ENCODE results near the gene RPE65. TPM values are rescaled to one million over a fixed set of nuclear protein-coding genes. Genes with fewer than 3 reads are reported as not detected.

RPE65 gene
- total and polyA plus RNA-seq, 2 experiments from 2014 or later = 0.51 to 0.67 TPM

DNA sequence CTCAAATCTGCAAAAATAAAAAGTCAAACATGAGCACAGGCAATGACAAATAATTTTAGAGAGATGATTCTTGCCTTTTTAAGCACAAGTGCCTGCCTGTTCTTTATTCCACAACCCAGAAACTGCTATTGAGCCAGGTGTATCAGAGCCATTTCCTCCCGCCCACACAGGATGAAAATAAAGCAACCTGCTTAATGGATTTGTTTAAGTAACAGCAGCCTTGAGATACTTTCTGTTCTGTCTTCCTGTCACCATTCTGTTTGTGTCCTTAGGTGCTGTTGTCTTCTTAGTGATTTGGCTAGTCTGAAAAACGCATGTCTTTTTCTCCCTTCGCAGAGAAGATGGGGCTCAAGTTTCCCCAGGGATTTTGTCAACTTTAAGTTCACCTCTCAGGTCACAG, 11.4 kb downstream of the RPE65 start:
- H3K4me1 ChIP-seq (ENCODE audit: low read depth) = no peaks in the 10 kb centered on the region
- H3K4me3 ChIP-seq = no peak overlapping the region
- H3K9me3 ChIP-seq (ENCODE audit: low read depth) = no peaks in the 10 kb centered on the region
- H3K27ac ChIP-seq = no peak overlapping the region
- TF ChIP-seq, protein P1, sequence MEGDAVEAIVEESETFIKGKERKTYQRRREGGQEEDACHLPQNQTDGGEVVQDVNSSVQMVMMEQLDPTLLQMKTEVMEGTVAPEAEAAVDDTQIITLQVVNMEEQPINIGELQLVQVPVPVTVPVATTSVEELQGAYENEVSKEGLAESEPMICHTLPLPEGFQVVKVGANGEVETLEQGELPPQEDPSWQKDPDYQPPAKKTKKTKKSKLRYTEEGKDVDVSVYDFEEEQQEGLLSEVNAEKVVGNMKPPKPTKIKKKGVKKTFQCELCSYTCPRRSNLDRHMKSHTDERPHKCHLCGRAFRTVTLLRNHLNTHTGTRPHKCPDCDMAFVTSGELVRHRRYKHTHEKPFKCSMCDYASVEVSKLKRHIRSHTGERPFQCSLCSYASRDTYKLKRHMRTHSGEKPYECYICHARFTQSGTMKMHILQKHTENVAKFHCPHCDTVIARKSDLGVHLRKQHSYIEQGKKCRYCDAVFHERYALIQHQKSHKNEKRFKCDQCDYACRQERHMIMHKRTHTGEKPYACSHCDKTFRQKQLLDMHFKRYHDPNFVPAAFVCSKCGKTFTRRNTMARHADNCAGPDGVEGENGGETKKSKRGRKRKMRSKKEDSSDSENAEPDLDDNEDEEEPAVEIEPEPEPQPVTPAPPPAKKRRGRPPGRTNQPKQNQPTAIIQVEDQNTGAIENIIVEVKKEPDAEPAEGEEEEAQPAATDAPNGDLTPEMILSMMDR (IDR thresholded peaks at IDR 0.05; ENCODE audit: low read depth, low read length) = no peak
- H3K36me3 ChIP-seq = no peaks in the 10 kb centered on the region
- no peak for DNase-seq (ENCODE audit: low read depth in 1 of 2, low spot score in 1 of 2)
- peaks cover 15% of the 10 kb centered on the region for H3K27me3 ChIP-seq

- DNase-seq (ENCODE audit: low read depth in 1 of 2, low spot score in 1 of 2) = no peak
- Histone ChIP-seq H3K4me1 (ENCODE audit: low read depth) (peaks cover 13% of the 10 kb centered on the region), H3K36me3 (no peaks in the 10 kb centered on the region), H3K27ac (no peak overlapping the region), H3K4me3 (no peak overlapping the region), H3K27me3 (no peaks in the 10 kb centered on the region), H3K9me3 (ENCODE audit: low read depth) (no peaks in the 10 kb centered on the region)
- TF ChIP-seq, protein P1 (IDR thresholded peaks at IDR 0.05; ENCODE audit: low read depth, low read length) = no peak
Measured at GRCh38 chr1:68433395-68433794, 16.4 kb downstream of the RPE65 start.

GRCh38 chr1:68431076-68431475, 18.7 kb downstream of the RPE65 start:
- Histone ChIP-seq H3K4me3 (no peak overlapping the region), H3K9me3 (ENCODE audit: low read depth) (no peaks in the 10 kb centered on the region), H3K27me3 (no peaks in the 10 kb centered on the region), H3K36me3 (no peaks in the 10 kb centered on the region), H3K27ac (no peak overlapping the region), H3K4me1 (ENCODE audit: low read depth) (peaks cover 13% of the 10 kb centered on the region)
- TF ChIP-seq, protein P1 (IDR thresholded peaks at IDR 0.05; ENCODE audit: low read depth, low read length) = no peak
- no peak for DNase-seq (ENCODE audit: low read depth in 1 of 2, low spot score in 1 of 2)

DNA sequence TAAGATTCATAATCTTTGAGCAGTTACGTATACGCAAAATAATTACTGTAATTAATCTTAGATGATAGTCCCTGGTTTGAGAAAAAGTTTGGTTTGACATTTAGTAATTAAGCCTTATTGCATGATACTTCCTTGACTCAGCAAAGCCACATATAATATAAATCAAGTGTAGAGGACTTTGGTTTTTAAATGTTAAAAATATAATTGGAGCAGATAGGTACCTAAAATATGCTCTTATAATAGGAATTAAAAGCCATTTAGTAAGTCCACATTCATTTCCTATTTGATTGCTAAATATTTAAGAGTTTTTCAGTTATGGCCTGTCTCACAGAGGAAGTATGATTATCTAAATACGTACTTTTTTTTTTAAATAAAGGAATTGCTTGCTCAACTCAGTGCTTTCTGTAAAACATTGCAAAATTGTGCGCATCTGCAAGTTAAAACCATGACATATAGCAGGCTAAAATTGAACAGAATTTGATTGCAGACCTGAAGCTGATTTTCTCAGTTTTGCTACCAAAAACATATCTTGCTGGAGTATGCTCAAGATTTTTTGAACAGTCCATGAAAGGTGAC, 20.4 kb downstream of the RPE65 start:
- H3K4me3 ChIP-seq = no peak overlapping the region
- no peaks in the 10 kb centered on the region for H3K27me3 ChIP-seq
- peaks cover 13% of the 10 kb centered on the region for H3K4me1 ChIP-seq (ENCODE audit: low read depth)
- TF ChIP-seq, protein P1 (IDR thresholded peaks at IDR 0.05; ENCODE audit: low read depth, low read length) = no peak
- no peaks in the 10 kb centered on the region for H3K36me3 ChIP-seq
- no peak overlapping the region for H3K27ac ChIP-seq
- H3K9me3 ChIP-seq (ENCODE audit: low read depth) = no peaks in the 10 kb centered on the region
- DNase-seq (ENCODE audit: low read depth in 1 of 2, low spot score in 1 of 2) = peak in 1 of 2 donors; percentile 32

DNA sequence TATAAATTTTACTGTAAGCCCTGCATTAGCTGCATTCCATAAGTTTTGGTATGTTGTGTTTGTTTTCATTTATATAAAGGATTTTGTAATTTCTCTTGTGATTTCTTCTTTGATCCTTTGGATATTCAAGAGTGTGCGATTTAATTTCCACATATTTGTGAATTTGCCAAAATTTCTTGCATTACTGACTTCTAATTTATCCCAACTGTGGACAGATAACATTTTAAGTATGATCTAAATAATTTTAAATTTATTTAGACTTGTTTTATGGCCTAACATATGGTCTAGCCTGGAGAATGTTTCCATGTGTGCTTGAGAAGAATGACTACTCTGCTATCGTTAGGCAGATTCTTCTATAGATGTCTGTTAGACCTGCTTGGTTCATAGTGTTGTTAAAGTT, 23.2 kb downstream of the RPE65 start:
- no peak for DNase-seq (ENCODE audit: low read depth in 1 of 2, low spot score in 1 of 2)
- TF ChIP-seq, protein P1 (IDR thresholded peaks at IDR 0.05; ENCODE audit: low read depth, low read length) = no peak
- Histone ChIP-seq H3K4me1 (ENCODE audit: low read depth) (peaks cover 11% of the 10 kb centered on the region), H3K9me3 (ENCODE audit: low read depth) (no peaks in the 10 kb centered on the region), H3K27ac (no peak overlapping the region), H3K27me3 (no peaks in the 10 kb centered on the region), H3K4me3 (no peak overlapping the region), H3K36me3 (no peaks in the 10 kb centered on the region)

Measured in cardiac muscle cell (in vitro differentiated cells and primary cell).